ENCODE measurements around the gene TYW1B.
"Not testable (repeated sequence)": the region's sequence is repeated elsewhere in the genome, so short reads cannot be mapped to it uniquely, and the experiment has no call there.

Gene TYW1B

DNA sequence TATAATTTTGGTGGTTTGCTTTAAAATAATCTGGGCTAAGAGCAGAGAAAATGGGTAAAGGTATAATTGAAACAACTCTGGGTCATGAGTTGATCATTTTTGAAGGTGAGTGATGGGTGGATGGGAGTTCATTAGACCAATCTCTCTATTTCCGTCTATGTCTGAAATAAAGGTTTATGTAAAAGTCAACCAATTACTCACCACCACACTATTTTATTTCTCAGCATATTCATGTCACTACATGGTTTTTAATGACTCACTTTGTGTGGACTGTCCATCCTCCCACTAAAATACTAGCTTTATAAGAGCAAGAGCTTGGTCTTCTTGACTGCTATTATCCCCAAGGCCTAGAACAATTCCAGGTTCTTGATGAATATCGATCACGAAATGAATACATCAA, 199.6 kb downstream of the TYW1B start:
- not testable (repeated sequence) for H3K27ac ChIP-seq (ENCODE audit: low read length); H3K9me3 ChIP-seq (ENCODE audit: control insufficient read depth, insufficient read depth, low read length); H3K36me3 ChIP-seq (ENCODE audit: control insufficient read depth, insufficient read depth, low read length); H3K27me3 ChIP-seq (ENCODE audit: control insufficient read depth, insufficient read depth, low read length); DNase-seq (ENCODE audit: low read depth, low spot score); H3K4me3 ChIP-seq (ENCODE audit: low read length); H3K4me1 ChIP-seq (ENCODE audit: control insufficient read depth, insufficient read depth, low read length)
- WGBS (ENCODE audit: insufficient coverage, insufficient read length): no CpG with 5 or more reads among the region's 3 CpGs

DNA sequence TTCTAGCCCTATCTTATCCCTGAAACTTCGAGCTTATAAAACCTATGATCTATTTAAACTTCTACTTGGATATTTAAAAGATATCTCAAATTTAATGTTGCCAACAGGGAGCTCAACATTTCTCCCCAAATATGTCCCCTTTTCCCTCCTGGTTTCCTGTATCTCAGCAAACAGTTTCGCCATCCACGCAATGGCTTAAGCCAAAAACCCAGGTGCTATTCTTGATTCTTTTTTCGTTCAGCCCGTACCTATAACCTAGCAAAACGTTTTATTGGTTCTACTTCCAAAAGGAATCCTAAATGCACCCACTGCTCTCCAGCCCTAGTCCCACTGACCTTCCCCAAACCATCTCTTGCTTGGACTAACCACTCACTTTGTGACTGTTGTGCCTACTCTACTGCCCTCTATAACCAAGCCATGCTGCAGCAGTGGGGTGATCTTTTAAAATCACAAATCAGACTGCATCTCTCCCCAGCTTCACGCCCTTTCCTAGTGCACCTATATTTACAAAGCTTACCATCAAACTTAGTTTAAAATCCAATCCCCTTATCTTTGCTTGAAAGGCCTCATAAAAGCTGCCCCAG, 201.5 kb downstream of the TYW1B start:
- no CpG with 5 or more reads among the region's 7 CpGs for WGBS (ENCODE audit: insufficient coverage, insufficient read length)
- not testable (repeated sequence) for H3K4me1 ChIP-seq (ENCODE audit: control insufficient read depth, insufficient read depth, low read length)

DNA sequence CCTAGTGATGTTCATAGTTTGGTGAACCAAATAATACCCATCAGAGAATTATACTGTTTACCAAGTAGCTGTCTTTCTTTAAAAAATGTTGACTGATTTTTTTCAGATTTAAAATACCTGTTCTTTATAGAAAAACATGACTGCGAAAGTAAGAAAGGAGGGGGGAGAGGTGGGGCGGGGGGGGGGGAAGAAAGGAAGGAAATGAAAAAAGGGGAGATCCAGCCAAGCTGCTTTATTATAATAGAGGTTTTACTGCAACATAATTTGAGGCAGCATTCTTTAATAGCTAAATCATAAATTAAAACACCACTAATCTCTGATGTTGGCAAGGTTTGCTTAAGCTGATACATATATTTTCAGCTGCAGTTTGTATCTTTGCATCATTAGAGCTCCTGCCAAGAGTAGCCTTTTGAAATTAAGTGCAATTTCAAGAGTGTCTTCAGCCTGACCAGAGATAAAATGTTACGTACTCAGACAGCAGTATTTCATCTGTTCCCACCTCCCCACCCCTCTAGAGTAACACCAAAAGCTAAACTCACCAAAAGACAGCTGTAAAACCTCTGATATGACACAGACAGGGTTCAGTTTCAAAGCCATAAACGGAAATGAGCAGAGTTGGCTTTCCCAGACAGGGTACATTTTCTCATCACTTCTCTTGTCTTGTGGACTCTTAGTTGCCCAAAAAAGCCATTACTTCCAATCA, 202.1 kb downstream of the TYW1B start:
- no CpG with 5 or more reads among the region's 4 CpGs for WGBS (ENCODE audit: insufficient coverage, insufficient read length)
- not testable (repeated sequence) for H3K27me3 ChIP-seq (ENCODE audit: control insufficient read depth, insufficient read depth, low read length); H3K4me3 ChIP-seq (ENCODE audit: low read length); H3K27ac ChIP-seq (ENCODE audit: low read length); H3K9me3 ChIP-seq (ENCODE audit: control insufficient read depth, insufficient read depth, low read length); DNase-seq (ENCODE audit: low read depth, low spot score); H3K4me1 ChIP-seq (ENCODE audit: control insufficient read depth, insufficient read depth, low read length); H3K36me3 ChIP-seq (ENCODE audit: control insufficient read depth, insufficient read depth, low read length)

More for the DNA sequence above, 201.5 kb downstream of the TYW1B start:
- not testable (repeated sequence) for H3K27me3 ChIP-seq (ENCODE audit: control insufficient read depth, insufficient read depth, low read length); H3K27ac ChIP-seq (ENCODE audit: low read length); H3K4me3 ChIP-seq (ENCODE audit: low read length); DNase-seq (ENCODE audit: low read depth, low spot score); H3K36me3 ChIP-seq (ENCODE audit: control insufficient read depth, insufficient read depth, low read length); H3K9me3 ChIP-seq (ENCODE audit: control insufficient read depth, insufficient read depth, low read length)

DNA sequence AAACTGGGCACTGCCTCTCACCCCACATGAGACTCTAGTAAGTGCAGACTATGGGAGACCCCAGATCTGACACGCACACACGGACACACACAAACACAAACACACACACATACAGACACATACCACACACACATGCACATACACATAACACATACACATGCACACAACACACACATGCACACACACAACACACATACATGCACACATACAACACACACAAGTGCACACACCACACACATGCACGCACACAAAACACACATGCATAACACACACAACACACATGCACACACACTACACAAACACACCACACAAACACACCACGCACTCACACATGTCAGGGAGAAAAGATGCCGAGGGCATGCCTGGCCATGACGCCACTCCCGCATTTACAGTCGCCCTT, 205.5 kb downstream of the TYW1B start:
- 100% methylated on average over 2 of the region's 8 CpGs for WGBS (ENCODE audit: insufficient coverage, insufficient read length)
- Histone ChIP-seq H3K4me3 (ENCODE audit: low read length) (no peak overlapping the region), H3K4me1 (ENCODE audit: control insufficient read depth, insufficient read depth, low read length) (peaks cover 7% of the 10 kb centered on the region; the same call in 1 of the 2 replicates), H3K9me3 (ENCODE audit: control insufficient read depth, insufficient read depth, low read length) (no peaks in the 10 kb centered on the region), H3K27ac (ENCODE audit: low read length) (peak overlapping the region; percentile 6), H3K36me3 (ENCODE audit: control insufficient read depth, insufficient read depth, low read length) (no peaks in the 10 kb centered on the region), H3K27me3 (ENCODE audit: control insufficient read depth, insufficient read depth, low read length) (no peaks in the 10 kb centered on the region)
- no peak for DNase-seq (ENCODE audit: low read depth, low spot score)

DNA sequence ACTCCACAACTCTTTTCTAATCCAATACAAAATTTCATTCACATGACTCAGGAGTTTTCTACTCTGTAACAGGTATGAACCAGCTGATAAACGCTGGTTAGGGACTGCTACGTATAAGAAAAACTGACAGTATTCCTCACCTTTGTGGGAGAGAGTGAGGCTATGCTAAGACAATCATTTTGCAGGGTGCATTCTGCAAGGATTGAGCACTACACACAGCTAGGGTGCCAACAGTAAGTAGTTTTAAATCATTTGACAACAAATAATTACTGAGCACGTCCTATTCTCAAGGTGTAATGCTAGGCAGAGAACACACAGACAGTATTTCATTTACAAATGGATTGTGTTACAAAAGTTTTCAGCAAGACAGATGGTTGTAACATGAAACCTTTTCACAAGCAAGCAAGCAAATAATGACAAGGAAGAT, 206.2 kb downstream of the TYW1B start:
- not testable (repeated sequence) for DNase-seq (ENCODE audit: low read depth, low spot score); H3K36me3 ChIP-seq (ENCODE audit: control insufficient read depth, insufficient read depth, low read length); H3K9me3 ChIP-seq (ENCODE audit: control insufficient read depth, insufficient read depth, low read length); H3K27ac ChIP-seq (ENCODE audit: low read length); H3K4me3 ChIP-seq (ENCODE audit: low read length); H3K27me3 ChIP-seq (ENCODE audit: control insufficient read depth, insufficient read depth, low read length); H3K4me1 ChIP-seq (ENCODE audit: control insufficient read depth, insufficient read depth, low read length)
- WGBS (ENCODE audit: insufficient coverage, insufficient read length): no CpG with 5 or more reads among the region's 3 CpGs

DNA sequence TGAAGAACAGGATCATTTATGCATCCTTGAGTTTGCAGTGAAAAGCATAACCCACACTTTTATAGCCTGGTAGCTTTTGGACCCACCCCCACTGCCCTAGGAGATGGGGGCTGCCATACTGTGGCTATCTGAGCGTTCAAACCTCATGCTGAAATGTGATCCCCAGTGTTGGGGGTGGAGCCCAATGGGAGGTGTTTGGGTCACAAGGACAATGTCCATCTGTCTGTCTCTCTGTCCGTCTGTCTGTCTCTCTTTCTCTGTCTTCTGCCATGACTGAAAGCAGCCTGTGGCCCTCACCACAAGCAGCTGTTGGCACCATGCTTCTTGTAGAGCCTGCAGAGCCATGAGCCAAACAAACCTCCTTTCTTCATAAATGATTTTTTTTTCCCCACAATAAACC, 207.1 kb downstream of the TYW1B start:
- WGBS (ENCODE audit: insufficient coverage, insufficient read length): no CpG with 5 or more reads among the region's 2 CpGs
- not testable (repeated sequence) for H3K27ac ChIP-seq (ENCODE audit: low read length); H3K9me3 ChIP-seq (ENCODE audit: control insufficient read depth, insufficient read depth, low read length); H3K4me1 ChIP-seq (ENCODE audit: control insufficient read depth, insufficient read depth, low read length); H3K36me3 ChIP-seq (ENCODE audit: control insufficient read depth, insufficient read depth, low read length); DNase-seq (ENCODE audit: low read depth, low spot score); H3K27me3 ChIP-seq (ENCODE audit: control insufficient read depth, insufficient read depth, low read length); H3K4me3 ChIP-seq (ENCODE audit: low read length)

DNA sequence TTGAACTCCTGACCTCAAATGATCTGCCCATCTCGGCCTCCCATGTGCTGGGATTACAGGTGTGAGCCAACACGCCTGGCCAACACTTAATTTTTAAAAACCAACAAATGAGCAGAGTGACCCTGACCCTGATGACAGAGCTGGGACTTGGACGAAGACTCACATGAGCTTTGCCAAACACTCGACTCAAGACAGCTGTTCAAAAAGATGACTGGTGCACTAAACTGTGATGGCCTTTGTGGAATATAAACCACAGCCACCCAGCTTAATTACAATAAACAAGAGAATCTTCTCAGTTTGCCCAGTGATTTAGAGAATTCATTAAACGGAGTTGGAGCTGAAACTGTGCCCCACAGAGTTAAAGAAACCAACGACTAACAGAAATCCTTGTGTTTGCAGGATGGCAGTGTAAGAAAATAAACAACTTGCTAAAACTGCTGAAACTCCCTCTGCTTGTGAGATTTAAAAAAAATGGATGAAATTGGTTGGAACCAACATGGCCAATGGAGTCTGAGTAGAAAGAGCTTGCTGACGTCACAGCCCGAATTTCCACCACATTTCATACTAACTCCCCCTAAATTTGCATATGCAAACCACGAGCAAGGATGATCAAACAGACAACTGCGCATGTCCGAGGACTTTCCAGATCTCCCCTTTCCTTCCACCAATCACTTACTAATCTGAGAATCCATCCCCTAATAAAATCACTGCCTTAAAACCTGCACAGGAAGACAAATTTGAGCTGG, 209.4 kb downstream of the TYW1B start:
- not testable (repeated sequence) for H3K4me1 ChIP-seq (ENCODE audit: control insufficient read depth, insufficient read depth, low read length); H3K36me3 ChIP-seq (ENCODE audit: control insufficient read depth, insufficient read depth, low read length); H3K27me3 ChIP-seq (ENCODE audit: control insufficient read depth, insufficient read depth, low read length); DNase-seq (ENCODE audit: low read depth, low spot score); H3K4me3 ChIP-seq (ENCODE audit: low read length); H3K9me3 ChIP-seq (ENCODE audit: control insufficient read depth, insufficient read depth, low read length); H3K27ac ChIP-seq (ENCODE audit: low read length)
- WGBS (ENCODE audit: insufficient coverage, insufficient read length): no CpG with 5 or more reads among the region's 11 CpGs

DNA sequence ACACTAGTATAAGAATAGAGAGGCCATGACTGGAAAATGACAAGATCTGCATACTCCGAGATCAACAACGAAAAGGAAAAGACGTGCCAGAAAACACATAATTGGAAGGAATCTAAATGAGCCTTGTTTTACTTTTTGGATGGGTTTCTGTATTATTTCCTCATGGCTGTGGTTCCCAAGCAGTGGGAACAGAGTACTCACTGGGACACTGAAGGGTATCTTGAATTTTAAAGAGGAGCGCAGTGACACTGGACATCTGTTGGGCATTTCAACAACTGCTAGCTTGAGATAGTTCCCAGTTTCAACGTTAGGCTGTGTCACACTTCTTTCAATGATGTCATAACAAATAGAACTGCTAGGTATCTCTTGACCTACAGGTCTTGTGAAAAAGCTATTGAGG, 218.2 kb downstream of the TYW1B start:
- no CpG with 5 or more reads among the region's 5 CpGs for WGBS (ENCODE audit: insufficient coverage, insufficient read length)
- DNase-seq (ENCODE audit: low read depth, low spot score); H3K4me3 ChIP-seq (ENCODE audit: low read length); H3K4me1 ChIP-seq (ENCODE audit: control insufficient read depth, insufficient read depth, low read length); H3K27ac ChIP-seq (ENCODE audit: low read length); H3K36me3 ChIP-seq (ENCODE audit: control insufficient read depth, insufficient read depth, low read length); H3K9me3 ChIP-seq (ENCODE audit: control insufficient read depth, insufficient read depth, low read length); H3K27me3 ChIP-seq (ENCODE audit: control insufficient read depth, insufficient read depth, low read length): not testable (repeated sequence)

DNA sequence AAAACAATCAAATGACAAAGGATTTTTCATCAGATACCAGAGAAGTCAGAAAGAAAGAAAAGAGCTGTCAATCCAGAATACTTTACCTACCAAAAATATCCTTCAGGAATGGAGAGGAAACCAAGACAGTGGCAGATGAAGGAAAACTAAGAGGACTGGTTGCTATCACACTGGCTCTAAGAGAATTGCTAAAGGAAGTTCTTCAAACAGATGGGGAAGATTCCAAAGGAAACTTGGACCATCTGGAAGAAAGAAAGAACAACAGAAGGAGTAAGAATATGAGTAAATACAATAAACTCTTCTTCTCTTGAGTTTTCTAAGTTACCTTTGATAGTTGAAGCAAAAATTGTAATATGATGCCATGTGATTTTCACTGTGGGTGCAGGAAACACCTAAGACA, 220.0 kb downstream of the TYW1B start:
- H3K4me1 ChIP-seq (ENCODE audit: control insufficient read depth, insufficient read depth, low read length); H3K36me3 ChIP-seq (ENCODE audit: control insufficient read depth, insufficient read depth, low read length); H3K27ac ChIP-seq (ENCODE audit: low read length); DNase-seq (ENCODE audit: low read depth, low spot score); H3K4me3 ChIP-seq (ENCODE audit: low read length); H3K9me3 ChIP-seq (ENCODE audit: control insufficient read depth, insufficient read depth, low read length); H3K27me3 ChIP-seq (ENCODE audit: control insufficient read depth, insufficient read depth, low read length): not testable (repeated sequence)

DNA sequence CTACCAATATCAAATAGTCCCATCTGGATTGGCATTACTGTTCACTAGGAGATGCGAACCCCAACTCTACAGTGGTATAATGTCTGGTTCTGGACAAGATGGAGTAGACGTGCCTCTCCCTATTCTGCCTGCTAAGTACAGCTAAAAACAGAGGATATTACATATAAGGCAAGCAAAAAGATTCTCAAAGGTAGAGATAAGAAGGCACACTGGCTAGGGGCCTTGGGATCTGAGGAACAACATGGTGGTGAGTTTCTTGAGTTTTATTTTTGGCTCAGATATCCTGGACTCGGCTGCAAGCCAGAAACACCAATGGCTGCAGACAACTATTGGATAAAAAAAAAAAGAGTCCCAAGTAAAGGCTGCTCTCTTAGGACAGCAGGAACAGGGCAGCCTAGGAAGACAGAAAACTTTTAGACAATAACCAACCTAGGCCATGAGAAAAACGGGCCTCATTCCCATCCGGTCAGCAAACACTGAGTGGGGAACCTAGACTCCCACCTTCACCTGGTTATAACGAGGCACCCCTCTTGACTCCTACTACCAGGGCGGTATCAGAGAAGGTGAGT, 222.1 kb downstream of the TYW1B start:
- H3K4me1 ChIP-seq (ENCODE audit: control insufficient read depth, insufficient read depth, low read length); H3K4me3 ChIP-seq (ENCODE audit: low read length); DNase-seq (ENCODE audit: low read depth, low spot score); H3K36me3 ChIP-seq (ENCODE audit: control insufficient read depth, insufficient read depth, low read length); H3K9me3 ChIP-seq (ENCODE audit: control insufficient read depth, insufficient read depth, low read length); H3K27me3 ChIP-seq (ENCODE audit: control insufficient read depth, insufficient read depth, low read length); H3K27ac ChIP-seq (ENCODE audit: low read length): not testable (repeated sequence)
- no CpG with 5 or more reads among the region's 7 CpGs for WGBS (ENCODE audit: insufficient coverage, insufficient read length)

Data from iPS DF 6.9 (cell line).